ENCODE results near the gene PPP2CA.
"Not testable (repeated sequence)": the region's sequence is repeated elsewhere in the genome, so short reads cannot be mapped to it uniquely, and the experiment has no call there.

PPP2CA gene

DNA sequence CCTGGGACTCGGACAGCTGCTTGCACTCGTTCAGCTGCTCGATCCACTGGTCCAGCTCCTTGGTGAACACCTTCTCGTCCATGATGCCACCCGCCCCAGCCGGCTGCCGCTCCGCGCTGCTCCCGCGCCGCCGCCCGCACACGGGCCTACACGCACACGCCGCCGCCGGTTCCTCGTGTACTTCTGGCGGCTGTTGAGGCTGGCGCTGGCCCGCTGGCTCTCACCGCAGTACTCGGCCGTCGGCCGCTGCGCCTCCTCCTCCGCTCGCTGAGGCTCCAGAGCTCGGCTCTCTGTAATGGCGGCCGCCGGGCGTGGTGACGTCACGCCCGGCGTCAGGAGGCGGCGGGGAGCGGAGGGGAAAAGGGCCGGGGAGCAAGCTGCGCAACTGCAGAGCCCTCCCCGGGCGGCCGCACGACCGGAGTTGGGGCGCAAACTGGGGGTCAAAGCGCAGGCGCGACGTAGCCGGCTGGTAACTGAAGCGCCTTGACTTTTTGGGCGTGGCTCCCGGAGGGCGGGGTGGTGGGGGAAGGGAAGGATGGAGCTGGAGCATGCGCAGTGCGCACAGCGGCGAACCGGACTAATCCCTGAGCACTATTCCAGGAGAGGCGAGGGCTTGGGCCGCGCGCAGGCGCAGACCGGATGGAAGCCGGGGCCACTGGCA is at the start of gene PPP2CA:
TSS of gene PPP2CA (minus strand) at position 294 of the 661 bp plus-strand sequence. CDS start at position 82, 212 bp downstream.
- peak; percentile 100 for DNase-seq

DNA sequence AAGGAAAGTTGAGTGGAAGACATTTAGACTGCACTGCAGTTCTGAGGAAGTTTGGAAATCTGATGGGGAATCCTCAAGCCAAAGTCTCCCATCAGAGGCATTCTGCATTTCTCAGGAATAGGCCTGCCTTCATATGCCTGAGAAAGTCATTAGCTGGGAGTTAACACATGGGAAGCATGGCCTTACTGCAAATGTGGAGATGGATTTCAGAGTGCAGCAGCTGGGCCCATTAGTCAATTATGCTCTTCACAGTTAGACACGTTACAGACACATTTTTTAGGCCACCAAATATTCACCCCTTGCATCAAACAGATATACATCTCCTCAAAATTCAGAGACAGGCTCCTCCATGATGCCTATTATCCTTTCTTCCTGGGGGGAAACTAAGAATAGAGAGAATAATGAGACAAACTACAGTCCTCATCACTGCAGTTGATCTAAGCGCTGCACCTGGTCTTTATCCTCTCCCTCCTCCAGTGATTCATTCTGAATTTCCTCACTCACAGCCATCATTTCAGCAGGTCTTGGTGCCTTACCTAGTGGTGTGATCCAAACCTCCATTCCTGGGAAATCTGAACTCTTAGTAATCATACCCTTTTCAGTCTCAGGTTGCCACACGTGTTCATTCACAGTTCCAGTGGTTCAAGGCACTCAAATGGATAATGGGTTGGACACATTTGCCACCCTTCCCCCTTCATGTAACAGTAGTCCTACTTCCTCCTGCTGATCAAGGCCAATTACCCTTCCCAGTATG is 47.9 kb upstream of the PPP2CA start:
- DNase-seq, result no peak

DNA sequence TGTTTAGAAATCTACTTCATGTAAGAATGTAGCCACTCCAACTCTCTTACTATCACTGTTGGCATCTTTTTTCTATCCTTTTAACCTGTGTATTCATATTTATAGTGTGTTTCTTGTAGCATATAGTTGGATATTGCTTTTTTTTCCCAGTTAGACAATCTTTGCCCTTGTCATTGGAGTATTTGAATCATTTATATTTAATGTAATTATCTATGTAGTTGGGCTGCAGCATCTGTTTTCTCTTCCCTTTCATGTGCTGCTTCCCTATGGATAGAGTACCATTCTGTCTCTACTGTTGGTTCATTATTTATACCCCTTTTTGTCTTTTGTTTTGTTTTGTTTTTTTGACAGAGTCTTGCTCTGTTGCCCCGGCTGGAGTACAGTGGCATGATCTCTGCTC is 45.2 kb upstream of the PPP2CA start:
- DNase-seq, result no peak

DNA sequence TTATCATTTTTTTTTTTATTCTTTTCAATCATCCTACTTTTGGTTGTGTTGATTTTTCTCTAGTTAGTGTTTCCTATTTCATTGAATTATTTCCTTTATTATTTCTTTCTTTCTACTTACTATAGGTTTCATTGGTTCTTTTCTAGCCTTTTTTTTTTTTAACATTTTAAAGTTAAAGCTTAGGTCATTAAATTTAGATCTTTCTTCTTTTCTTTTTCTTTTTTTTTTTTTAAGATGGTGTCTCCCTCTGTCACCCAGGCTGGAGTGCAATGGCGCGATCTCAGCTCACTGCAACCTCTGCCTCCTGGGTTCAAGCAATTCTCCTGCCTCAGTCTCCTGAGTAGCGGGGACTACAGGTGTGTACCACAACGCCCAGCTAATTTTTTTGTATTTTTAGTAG is 43.0 kb upstream of the PPP2CA start:
- no peak for DNase-seq

DNA sequence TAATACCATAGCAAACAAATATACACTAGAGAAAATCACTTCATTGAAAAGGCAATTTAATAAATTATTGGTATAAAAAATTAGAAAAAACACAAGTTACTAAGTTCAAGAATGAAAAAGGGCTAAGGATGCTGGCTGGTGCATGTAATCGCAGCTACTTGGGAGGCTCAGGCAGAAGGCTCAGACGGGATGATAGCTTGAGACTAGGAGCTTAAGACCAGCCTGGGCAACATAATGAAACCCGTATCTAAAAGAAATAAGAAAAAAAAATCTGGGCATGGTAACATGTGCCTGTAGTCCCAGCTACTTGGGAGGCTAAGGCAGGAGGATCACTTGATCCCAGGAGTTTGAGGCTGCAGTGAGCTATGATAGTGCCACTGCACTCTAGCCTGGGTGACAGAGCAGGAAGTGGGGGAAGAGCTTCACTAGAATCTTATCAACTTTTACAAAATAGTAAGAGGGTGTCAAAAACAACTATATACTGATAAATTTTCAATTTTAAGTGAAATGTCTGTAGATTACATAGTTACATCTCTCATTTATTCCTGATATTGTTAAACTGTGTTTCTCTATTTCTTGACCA is 42.2 kb upstream of the PPP2CA start:
- no peak for DNase-seq

DNA sequence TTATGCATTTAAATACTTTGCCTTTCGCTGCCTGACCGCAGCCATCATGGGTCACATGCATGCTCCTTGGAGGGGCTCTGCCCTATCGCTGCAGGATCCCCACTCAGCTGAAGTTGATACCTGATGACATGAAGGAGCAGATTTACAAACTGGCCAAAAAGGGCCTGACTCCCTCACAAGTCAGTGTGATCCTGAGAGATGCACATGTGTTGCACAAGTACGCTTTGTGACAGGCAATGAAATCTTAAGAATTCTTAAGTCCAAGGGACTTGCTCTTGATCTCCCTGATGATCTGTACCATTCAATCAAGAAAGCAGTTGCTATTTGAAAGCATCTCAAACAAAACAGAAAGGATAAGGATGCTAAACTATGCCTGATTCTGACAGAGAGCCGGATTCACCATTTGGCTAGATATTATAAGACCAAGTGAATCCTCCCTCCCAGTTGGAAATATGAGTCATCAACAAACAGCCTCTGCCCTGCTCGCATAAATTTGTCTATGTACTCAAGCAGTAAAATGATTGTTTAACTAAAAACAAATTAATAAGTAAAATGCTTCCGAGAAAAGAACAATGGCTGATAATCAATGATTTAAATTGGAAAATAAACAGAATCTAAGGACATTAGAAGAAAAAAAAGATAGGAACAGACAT is 41.6 kb upstream of the PPP2CA start:
- DNase-seq, result no peak

DNA sequence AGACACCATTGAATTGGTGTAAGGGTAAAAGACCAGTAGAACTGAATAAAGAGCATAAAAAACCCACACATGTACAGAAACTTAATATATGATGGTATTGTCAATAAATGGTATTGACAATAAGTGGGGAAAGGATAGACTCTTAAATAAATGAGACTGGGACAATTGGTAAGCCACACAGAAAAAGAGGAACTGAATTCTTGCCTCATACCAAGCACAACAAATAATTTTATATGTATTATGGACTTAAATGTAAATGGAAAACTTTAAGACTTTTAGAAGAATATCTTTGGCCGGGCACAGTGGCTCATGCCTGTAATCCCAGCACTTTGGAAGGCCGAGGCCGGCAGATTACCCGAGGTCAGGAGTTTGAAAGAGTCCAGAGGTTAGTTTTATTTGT is 37.9 kb upstream of the PPP2CA start:
- DNase-seq, result no peak

DNA sequence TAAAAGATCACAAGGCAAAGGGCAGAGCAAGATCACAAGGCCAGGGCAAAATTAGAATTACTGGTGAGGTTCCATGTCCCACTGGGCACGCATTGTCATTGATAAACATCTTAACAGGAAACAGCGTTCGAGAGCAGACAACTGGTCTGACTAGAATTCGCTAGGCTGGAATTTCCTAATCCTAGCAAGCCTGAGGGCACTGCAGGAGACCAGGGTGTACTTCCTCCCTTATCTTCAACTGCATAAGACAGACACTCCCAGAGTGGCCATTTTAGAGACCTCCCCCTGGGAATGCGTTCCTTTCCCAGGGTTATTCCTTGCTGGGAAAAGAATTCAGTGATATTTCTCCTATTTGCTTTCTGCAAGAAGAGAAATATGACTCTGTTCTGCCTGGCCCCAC is 36.8 kb upstream of the PPP2CA start:
- DNase-seq, result not testable (repeated sequence)

DNA sequence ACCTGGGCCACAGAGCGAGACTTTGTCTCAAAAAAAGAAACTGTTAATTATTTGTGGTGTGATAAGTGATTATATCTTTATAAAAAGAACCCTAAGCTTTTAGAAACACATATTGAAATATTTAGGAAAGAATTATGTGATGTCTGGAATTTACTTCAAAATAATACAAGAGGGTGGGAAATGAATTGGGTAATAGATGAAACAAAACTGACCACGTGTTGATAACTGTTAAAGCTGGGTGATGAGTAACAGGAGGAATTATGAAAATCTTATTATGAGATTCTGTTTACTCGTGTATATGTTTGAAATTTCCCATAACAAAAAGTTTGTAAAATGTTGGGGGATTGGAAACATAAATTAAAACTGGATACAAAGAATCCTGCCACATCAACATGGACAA is 33.0 kb upstream of the PPP2CA start:
- no peak for DNase-seq

DNA sequence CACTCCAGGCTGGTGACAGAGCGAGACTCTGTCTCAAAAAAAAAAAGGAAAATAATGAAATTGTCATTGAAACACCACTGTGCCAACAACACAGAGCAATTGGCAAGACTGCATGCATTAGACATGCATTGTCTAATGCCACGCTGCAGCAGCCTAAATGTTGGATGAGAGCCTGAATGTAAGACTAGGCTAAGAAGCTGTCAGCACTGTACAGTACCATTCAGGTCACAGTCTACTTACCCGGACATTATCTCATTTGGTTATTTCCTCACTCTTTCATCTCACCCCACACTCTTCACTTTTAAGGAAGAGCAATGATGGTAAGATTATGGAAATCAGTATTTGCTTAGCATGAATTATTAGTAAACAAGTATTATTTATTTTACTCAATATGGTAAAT is 31.3 kb upstream of the PPP2CA start:
- DNase-seq, result no peak

DNA sequence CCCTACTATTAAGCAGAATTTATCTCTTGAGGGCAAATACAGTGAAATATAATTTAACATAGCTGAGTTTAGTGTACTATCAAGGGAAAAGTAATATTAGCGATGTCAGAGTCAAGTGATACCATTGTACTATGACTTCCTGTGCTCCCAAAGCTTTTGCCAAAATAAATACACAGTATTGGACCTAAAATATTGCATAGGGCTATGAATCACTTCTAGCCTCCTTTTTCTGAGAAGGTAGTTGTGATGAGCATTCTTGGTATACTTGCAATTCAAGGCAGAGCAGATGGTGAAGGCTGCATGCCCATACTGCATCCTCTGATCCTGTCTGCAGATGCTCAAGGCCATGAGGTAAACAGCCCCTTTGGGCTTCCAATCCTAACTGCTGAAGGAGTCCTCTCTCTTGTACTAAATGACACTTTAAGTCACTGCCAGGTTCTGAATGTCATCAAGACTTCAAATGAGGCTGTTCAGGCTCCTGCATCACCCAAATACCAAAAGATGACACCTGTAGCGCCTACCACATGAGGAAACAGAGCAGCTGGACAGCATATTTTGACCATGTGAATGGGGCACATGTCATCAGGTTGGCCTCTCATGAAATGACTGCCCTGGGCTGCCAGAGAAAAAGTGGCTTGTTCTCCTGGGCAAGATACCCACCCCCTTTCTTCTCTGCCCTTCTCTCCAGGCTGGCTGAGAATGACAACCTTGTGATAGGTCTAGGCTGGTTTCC is 29.7 kb upstream of the PPP2CA start:
- DNase-seq, result no peak

DNA sequence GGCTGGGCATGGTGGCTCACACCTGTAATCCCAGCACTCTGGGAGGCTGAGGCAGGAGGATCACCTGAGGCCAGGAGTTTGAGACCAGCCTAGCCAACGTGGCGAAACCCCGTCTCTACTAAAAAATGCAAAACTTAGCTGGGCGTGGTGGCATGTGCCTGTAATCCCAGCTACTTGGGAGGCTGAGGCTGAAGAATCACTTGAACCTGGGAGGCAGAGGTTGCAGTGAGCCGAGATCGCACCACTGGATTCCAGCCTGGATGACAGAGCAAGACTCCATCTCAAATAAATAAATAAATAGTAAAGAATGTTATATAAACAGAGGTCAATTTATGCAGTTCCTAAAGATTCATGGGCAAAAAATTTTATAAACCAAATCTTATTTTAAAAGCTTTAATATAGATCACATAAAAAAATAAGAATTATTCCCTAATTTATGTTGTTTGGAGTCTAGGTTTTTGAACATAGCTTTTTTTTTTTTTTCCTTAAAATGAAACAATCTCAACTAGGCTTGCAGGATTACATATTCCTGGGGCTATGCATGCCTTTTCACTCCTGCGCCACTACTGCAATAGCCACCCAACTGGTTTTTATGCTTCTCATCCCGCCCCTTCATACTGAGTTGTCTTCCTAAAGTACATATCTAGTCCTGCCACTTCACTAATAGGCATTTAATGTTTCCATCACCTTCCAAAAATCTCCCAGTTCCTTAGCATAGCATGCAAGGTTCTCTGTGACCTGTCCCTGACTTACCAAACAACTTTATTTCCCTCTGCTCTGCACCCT is 27.7 kb upstream of the PPP2CA start:
- not testable (repeated sequence) for DNase-seq

DNA sequence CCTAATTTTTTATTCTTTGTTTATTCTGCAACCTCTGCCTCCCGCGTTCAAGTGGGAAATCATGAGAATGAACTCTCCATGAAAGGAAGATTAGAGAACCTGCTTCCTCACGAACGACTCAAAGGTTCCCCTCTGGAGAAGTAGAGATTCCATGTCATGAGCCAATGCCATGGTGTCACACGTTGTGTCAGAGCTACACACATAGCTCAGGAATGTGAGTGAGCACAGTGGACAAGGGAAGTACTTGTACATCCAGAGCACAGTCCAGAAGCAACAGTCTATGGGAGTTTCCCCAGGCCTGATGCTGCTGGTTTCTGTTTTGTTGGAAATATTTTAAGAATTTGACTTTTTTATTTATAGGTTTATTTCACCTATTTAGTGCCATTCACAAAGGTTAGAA is 26.8 kb upstream of the PPP2CA start:
- DNase-seq, result no peak

DNA sequence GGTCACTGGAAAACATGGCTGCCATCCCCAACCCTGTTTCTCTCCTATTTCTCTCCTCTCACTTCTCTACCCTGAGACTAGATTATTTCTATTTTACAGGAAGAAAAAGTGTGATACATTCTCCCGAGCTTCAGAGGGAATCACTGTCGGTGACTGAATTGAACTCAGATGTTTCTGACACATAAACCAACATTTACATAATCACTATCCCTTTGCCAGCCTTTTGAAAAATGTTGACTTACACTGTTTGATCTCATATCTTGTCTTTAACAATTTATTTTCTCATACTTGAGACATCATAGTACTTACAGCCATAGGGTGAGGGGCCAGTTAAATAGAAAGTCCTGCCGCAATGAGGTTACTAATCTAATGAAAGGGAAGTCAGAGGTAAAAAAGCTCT is 25.1 kb upstream of the PPP2CA start:
- no peak for DNase-seq

DNA sequence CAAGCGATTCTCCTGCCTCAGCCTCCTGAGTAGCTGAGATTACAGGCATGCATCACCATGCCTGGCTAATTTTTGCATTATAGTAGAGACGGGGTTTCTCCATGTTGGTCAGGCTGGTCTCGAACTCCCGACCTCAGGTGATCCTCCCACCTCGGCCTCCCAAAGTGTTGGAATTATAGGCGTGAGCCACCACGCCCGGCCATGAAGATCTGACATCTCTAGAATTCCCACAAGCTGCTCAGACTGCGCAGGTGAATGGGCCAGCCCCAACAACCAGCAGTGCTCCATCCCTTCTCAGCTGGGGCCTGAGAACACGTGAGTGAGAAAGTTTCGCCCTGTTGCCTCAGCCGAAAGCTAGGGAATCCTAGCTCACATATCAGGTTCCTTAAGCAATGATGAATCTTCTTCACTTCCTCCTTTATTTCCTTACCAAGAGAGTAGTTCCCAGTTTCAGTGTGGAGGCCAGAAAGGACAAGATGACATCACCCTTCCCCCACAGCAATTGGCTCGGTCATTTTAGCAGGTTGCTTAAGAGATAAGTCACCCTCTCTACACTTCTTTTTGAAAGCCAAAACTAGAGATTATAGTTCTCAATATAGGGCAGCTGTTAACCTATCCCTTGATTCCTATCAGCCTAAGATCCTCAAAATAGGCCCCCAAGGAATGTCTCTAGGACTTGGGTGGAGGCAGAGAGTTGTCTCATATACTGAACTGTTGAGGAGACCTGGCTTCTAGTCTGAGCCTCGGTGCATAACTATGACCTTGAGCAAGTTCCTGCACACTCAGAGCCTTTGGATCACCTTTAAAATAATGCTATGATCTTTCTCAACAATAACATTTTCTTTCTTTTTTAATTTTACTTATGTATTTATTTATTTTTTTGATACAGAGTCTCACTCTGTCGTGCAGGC is 23.9 kb upstream of the PPP2CA start:
- DNase-seq, result peak; percentile 19

DNA sequence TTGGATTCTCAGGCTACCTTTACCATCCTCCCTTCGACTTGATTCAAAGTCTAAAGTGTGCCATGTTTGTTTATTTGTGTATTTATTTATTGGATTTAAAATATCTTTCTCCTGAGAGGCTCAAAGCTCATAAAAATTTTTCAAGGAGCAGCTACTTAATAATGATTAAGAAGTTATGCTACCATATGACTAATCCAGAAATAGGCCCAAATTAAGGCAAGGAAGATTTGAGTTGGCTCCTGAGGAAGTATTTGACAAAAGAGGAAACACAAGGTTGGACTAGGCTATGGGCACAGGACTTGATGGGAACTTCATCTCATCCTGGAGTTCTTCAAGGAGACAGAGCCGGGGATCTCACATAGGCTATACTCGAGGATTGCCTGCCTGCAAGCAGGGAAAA is 22.4 kb upstream of the PPP2CA start:
- DNase-seq, result no peak

DNA sequence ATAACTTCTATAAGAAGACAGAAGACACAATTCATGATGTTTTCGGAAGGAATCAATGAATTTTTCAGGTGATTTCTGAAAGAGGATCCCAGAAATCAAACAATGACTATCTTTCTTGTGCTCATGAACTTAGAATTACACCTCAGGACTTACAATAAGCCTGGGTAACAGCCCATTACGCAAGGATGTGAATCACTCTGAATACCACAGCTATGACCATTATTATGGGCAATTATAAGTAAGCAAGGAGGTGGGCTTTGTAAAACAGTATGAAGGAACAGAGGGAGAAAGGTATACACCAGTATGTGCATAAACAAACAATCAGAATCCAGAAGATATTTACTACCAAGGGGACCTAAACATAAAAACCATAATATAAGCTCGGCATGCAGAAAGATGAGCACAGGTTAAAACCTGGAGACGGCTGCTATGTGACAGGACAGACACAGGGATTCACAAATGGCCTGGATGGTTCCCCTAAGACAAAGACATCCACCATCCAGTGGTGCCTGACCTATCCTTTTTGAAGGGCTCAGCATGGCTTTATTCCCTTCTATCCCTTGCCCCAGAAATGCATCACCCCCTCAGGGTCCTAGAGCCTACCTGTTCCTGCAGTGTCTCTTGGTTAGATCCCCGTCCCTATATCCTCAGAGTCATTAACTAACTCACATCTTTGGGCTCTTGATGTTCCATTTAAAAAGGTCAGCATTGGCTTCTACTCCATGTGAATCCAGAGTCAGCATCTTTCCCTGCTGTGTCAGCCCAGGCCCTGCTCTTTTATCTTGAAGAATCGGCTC is 21.8 kb upstream of the PPP2CA start:
- no peak for DNase-seq

DNA sequence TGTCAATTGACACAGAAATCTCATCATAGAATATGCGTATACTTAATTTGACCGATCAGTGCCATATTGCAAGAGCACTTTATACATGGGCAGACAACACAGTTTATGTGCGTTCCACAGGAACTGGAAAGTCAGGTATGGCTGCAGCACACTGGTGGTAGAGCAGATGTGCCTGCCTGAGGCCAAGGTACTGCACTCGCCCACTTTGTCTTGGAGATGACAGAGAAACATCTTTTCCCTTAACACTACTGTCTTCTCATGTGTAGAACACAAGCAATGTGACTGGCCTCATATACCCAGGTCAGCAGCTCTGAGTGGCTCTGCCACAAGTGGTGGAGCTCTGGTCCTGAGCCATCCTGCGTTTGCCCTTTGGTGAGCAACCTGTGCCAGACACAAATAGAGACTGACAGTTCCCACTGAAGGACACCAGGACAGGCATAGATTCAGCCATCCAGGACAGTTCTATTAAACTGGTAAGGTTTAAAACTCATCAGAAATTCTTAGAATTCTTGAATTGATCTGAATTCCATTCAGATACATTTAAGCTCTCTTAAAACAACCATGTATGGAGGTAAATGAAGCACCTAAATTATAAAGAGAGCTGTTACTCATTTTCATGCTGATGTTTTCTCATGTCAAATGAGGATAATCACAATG is 21.0 kb upstream of the PPP2CA start:
- no peak for DNase-seq

DNA sequence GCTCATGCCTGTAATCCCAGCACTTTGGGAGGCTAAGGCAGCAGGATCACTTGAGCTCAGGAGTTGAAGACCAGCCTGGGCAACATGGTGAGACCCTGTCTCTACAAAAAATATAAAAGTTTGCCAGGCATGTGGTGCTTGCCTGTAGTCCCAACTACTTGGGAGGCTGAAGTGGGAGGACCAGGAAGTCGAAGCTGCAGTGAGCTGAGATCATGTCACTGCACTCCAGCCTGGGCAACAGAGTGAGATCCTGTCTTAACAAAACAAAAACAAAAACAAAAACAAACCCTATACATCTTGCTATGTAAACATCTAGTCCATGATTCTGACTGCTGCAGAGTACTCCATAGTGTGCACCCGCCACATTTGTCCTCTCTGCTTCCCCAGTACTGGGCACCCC is 19.8 kb upstream of the PPP2CA start:
- no peak for DNase-seq
